ENCODE results near the gene ZNF619. TPM values are rescaled to one million over a fixed set of nuclear protein-coding genes. Genes with fewer than 3 reads are reported as not detected.
A peak's percentile ranks its signal among the peaks of the same experiment; 100 is the strongest.

ZNF619 gene
- total and polyA plus RNA-seq, 9 of the 15 experiments (the other 6 are each of a cell fraction or from before 2014, with no cell fraction given) = 1.3 to 9.1 (median 6.3) TPM

DNA sequence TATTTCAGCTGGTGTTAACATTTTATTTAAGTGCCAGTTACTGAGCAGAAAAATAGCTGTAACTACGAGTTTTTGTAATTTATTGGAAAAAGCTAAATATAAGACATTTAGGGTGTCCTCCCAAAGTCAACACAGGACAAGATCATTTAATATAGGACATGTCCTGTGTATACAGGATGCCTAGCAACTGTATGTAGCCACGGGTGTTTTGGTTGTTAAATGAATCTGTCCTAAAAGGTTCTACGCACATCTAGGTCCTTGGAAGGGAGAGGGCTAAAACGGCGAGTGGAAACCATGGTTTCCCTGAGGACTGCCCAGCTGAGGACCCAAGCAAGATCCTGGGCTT is 47.3 kb downstream of the ZNF619 start:
- ChIA-PET POLR2A (interaction anchor here (0.6 to 2.5 kb wide), 21 partner anchors 11 to 579 kb away, joined by 3 to 11 read pairs (median 3); partner anchors contain the start of genes RPL14, ZNF619 and ZNF620), CTCF (ENCODE audit: low intra/inter-chr PET ratio) (interaction anchor here (1.3 kb wide), 1 partner anchor 197 kb away, joined by 6 read pairs; no protein-coding TSS in a partner anchor)
- Histone ChIP-seq H3K9me1 (ENCODE audit: control insufficient read depth, insufficient read depth, low read length) (no peaks in the 10 kb centered on the region), H3K27ac (ENCODE audit: extremely low read depth, low read depth, low read length) (peak overlapping the region; percentile 88), H4K20me1 (replicated peaks; ENCODE audit: control insufficient read depth, insufficient read depth, low read length) (no peaks in the 10 kb centered on the region), H3K4me2 (ENCODE audit: insufficient read depth, low read length) (peak overlapping the region; percentile 90), H3K27me3 (ENCODE audit: control insufficient read depth in 2 of 2, insufficient read depth in 2 of 2, low read length in 2 of 2) (no peaks in the 10 kb centered on the region), H3K9me3 (replicated peaks; ENCODE audit: control insufficient read depth, insufficient read depth, low read depth, low read length) (no peaks in the 10 kb centered on the region), H3K4me1 (replicated peaks in 1 of 2; ENCODE audit: control insufficient read depth in 2 of 2, insufficient read depth in 2 of 2, low read length in 2 of 2) (peaks cover 9 to 12% of the 10 kb centered on the region in 2 experiments; a peak in 4 of 5 replicates), H3K36me3 (ENCODE audit: control insufficient read depth, insufficient read depth, low read length) (peaks cover 27% of the 10 kb centered on the region; the same call in 2 of the 3 replicates), H3K4me3 (peak overlapping the region; percentile 87), H2AFZ (ENCODE audit: low read depth, low read length) (peak overlapping the region; percentile 92), H3K79me2 (ENCODE audit: control insufficient read depth, insufficient read depth, low read length) (peaks cover 25% of the 10 kb centered on the region), H3K9ac (ENCODE audit: insufficient read depth in 1 of 2, low read depth in 2 of 2, low read length in 2 of 2) (peak overlapping the region; percentile 92 to 99)
- no peak for ATAC-seq
- FAIRE-seq = no peak
- 17% methylated on average over 5 of the region's 5 CpGs for WGBS (ENCODE audit: insufficient coverage, low coverage, missing lambda C conversion rate)
- DNase-seq (ENCODE audit: extremely low read depth in 1 of 4, low spot score in 3 of 4) = no peak
- TSS peak; percentile 96 for BruUV-seq (replicated peaks)
- intact Hi-C loops (cut with micrococcal nuclease) (loop anchor here (2.0 kb wide), 1 partner anchor 71 kb away; no protein-coding TSS in a partner anchor), in situ Hi-C loops (cut with MboI) (no loop called here)
- TF ChIP-seq ZNF561 (CRISPR knock-in tag; conservative IDR thresholded peaks at IDR 0.05) (0 out of 2 replicates have a peak, but pooled peaks have one; percentile 22), FOXK2 (conservative IDR thresholded peaks at IDR 0.05 in 1 of 2, IDR thresholded peaks at IDR 0.05 in 1 of 2; ENCODE audit: low read depth in 2 of 2) (no peak), MAFG (tag; conservative IDR thresholded peaks at IDR 0.05) (no peak), TAF7 (tag; IDR thresholded peaks at IDR 0.05) (no peak), ZNF717 (CRISPR knock-in tag; IDR thresholded peaks at IDR 0.05) (no peak), MCM2 (IDR thresholded peaks at IDR 0.05; ENCODE audit: low read depth) (no peak), ZNF408 (CRISPR knock-in tag; IDR thresholded peaks at IDR 0.05; ENCODE audit: low read depth) (no peak), PPARD (CRISPR knock-in tag; IDR thresholded peaks at IDR 0.05) (no peak), SRSF1 (IDR thresholded peaks at IDR 0.05; ENCODE audit: low read depth, low read length) (no peak), FOXA3 (CRISPR knock-in tag; conservative IDR thresholded peaks at IDR 0.05 in 1 of 2, IDR thresholded peaks at IDR 0.05 in 1 of 2) (0 out of 4 replicates have a peak, but pooled peaks of 1 of the 2 experiments have one; percentile 30), SPI1 (IDR thresholded peaks at IDR 0.05; ENCODE audit: borderline replicate concordance, low read depth, low read length) (no peak), RFX1 (IDR thresholded peaks at IDR 0.05) (peak; percentile 55), CHD4 (IDR thresholded peaks at IDR 0.05; ENCODE audit: insufficient read depth, insufficient replicate concordance, low read depth, low read length, poor library complexity, severe bottlenecking) (no peak), CCAR2 (IDR thresholded peaks at IDR 0.05; ENCODE audit: low read depth, low read length) (no peak), ETS1 (conservative IDR thresholded peaks at IDR 0.05; ENCODE audit: control insufficient read depth, low read depth, low read length) (no peak)
- TF ChIP-seq, protein P1, sequence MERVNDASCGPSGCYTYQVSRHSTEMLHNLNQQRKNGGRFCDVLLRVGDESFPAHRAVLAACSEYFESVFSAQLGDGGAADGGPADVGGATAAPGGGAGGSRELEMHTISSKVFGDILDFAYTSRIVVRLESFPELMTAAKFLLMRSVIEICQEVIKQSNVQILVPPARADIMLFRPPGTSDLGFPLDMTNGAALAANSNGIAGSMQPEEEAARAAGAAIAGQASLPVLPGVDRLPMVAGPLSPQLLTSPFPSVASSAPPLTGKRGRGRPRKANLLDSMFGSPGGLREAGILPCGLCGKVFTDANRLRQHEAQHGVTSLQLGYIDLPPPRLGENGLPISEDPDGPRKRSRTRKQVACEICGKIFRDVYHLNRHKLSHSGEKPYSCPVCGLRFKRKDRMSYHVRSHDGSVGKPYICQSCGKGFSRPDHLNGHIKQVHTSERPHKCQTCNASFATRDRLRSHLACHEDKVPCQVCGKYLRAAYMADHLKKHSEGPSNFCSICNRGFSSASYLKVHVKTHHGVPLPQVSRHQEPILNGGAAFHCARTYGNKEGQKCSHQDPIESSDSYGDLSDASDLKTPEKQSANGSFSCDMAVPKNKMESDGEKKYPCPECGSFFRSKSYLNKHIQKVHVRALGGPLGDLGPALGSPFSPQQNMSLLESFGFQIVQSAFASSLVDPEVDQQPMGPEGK (CRISPR knock-in tag; IDR thresholded peaks at IDR 0.05; ENCODE audit: borderline replicate concordance) = no peak
- TF ChIP-seq, protein P2, sequence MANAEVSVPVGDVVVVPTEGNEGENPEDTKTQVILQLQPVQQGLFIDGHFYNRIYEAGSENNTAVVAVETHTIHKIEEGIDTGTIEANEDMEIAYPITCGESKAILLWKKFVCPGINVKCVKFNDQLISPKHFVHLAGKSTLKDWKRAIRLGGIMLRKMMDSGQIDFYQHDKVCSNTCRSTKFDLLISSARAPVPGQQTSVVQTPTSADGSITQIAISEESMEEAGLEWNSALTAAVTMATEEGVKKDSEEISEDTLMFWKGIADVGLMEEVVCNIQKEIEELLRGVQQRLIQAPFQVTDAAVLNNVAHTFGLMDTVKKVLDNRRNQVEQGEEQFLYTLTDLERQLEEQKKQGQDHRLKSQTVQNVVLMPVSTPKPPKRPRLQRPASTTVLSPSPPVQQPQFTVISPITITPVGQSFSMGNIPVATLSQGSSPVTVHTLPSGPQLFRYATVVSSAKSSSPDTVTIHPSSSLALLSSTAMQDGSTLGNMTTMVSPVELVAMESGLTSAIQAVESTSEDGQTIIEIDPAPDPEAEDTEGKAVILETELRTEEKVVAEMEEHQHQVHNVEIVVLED (CRISPR knock-in tag; IDR thresholded peaks at IDR 0.05) = no peak

All from K562 (cell line).